ENCODE results near the gene HIBADH.

GRCh38 chr7:27619492-27619891 lies 43.2 kb downstream of the HIBADH start:
- TF ChIP-seq, protein P1, sequence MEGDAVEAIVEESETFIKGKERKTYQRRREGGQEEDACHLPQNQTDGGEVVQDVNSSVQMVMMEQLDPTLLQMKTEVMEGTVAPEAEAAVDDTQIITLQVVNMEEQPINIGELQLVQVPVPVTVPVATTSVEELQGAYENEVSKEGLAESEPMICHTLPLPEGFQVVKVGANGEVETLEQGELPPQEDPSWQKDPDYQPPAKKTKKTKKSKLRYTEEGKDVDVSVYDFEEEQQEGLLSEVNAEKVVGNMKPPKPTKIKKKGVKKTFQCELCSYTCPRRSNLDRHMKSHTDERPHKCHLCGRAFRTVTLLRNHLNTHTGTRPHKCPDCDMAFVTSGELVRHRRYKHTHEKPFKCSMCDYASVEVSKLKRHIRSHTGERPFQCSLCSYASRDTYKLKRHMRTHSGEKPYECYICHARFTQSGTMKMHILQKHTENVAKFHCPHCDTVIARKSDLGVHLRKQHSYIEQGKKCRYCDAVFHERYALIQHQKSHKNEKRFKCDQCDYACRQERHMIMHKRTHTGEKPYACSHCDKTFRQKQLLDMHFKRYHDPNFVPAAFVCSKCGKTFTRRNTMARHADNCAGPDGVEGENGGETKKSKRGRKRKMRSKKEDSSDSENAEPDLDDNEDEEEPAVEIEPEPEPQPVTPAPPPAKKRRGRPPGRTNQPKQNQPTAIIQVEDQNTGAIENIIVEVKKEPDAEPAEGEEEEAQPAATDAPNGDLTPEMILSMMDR (optimal IDR thresholded peaks at IDR 0.05 in 1 of 3, IDR thresholded peaks at IDR 0.05 in 1 of 3, conservative IDR thresholded peaks at IDR 0.05 in 1 of 3; ENCODE audit: extremely low read depth in 1 of 3, insufficient read depth in 2 of 3, low read length in 3 of 3): no peak
- no peak for TF ChIP-seq EZH2 (IDR thresholded peaks at IDR 0.05; ENCODE audit: low read length)
